Measurements from ENCODE around the gene TNFRSF11A. TPM values are rescaled to one million over a fixed set of nuclear protein-coding genes. Genes with fewer than 3 reads are reported as not detected.

The TNFRSF11A gene
- total RNA-seq, 1 donor: 1.1 TPM

GRCh38 chr18:62400916-62401315, 75.8 kb downstream of the TNFRSF11A start:
- no peak for TF ChIP-seq CTCF (IDR thresholded peaks at IDR 0.05; ENCODE audit: insufficient read depth, low read length)
- H3K4me3 ChIP-seq (ENCODE audit: low read depth, low read length): no peak overlapping the region
- no peak for DNase-seq (ENCODE audit: low read depth)

- DNase-seq (ENCODE audit: low read depth): no peak
Measured at GRCh38 chr18:62402342-62402948, 77.3 kb downstream of the TNFRSF11A start.

DNA sequence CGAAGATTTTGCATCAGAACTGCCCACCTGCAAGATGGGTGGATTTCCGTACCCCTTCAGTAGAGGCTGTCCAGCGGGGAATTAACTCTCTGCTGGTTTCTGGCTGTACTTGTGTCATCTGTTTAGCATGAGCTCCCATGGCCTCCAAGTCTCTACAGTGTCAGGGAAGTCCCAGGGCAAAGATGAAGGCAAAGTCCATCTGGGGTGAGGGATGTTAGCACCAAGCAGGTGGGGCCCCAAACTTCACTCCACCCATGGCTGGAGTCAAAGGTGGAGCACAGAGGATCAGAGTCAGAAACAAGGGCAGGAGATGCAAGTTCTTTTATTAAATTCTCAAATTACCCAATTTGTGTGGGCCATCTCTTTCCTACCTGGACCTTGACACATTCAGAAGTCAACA, 78.0 kb downstream of the TNFRSF11A start:
- no peak for TF ChIP-seq CTCF (IDR thresholded peaks at IDR 0.05; ENCODE audit: insufficient read depth, low read length)
- DNase-seq (ENCODE audit: low read depth): no peak
- H3K4me3 ChIP-seq (ENCODE audit: low read depth, low read length): no peak overlapping the region

More at GRCh38 chr18:62402342-62402948, 77.3 kb downstream of the TNFRSF11A start:
- TF ChIP-seq CTCF (IDR thresholded peaks at IDR 0.05; ENCODE audit: insufficient read depth, low read length): no peak
- H3K4me3 ChIP-seq (ENCODE audit: low read depth, low read length): no peak overlapping the region

GRCh38 chr18:62404881-62405280, 79.8 kb downstream of the TNFRSF11A start:
- no peak overlapping the region for H3K4me3 ChIP-seq (ENCODE audit: low read depth, low read length)
- TF ChIP-seq CTCF (IDR thresholded peaks at IDR 0.05; ENCODE audit: insufficient read depth, low read length): no peak
- DNase-seq (ENCODE audit: low read depth): no peak

DNA sequence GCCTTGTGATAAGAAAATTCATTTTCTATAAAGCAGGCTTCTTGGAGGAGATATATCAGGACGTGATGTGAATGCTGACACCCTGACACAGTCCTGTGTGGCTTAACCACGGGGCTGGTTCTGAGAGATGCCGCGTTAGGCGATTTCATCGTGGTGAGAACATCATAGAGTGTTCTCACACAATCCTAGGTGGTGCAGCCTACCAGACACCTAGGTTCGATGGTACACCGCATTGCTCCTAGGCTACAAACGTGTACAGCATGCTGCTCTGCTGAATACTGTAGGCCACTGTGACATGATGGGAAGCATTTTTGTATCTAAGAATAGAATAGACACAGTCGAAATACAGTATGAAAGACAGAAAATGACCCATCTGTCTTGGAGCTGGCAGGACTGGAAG, 82.5 kb downstream of the TNFRSF11A start:
- no peak overlapping the region for H3K4me3 ChIP-seq (ENCODE audit: low read depth, low read length)
- DNase-seq (ENCODE audit: low read depth): no peak
- no peak for TF ChIP-seq CTCF (IDR thresholded peaks at IDR 0.05; ENCODE audit: insufficient read depth, low read length)

GRCh38 chr18:62409821-62410220, 84.7 kb downstream of the TNFRSF11A start:
- H3K4me3 ChIP-seq (ENCODE audit: low read depth, low read length): no peak overlapping the region
- no peak for TF ChIP-seq CTCF (IDR thresholded peaks at IDR 0.05; ENCODE audit: insufficient read depth, low read length)
- no peak for DNase-seq (ENCODE audit: low read depth)
